ENCODE results near the gene PEX11A.

GRCh38 chr15:89672221-89673164 is 18.1 kb downstream of the PEX11A start:
- TF ChIP-seq CTCF (conservative IDR thresholded peaks at IDR 0.05; ENCODE audit: low read depth, low read length) = no peak
- no peak for TF ChIP-seq EZH2 (IDR thresholded peaks at IDR 0.05; ENCODE audit: borderline replicate concordance, low read depth, low read length, poor library complexity, severe bottlenecking)

All from A673 (cell line).